ENCODE results near the gene ANKRD17.

ANKRD17 gene

GRCh38 chr4:73172161-73172560 lies 86.4 kb downstream of the ANKRD17 start:
- Histone ChIP-seq H3K27ac (no peak overlapping the region), H3K4me3 (ENCODE audit: low read depth, low read length) (no peak overlapping the region), H3K27me3 (replicated peaks) (no peaks in the 10 kb centered on the region), H3K36me3 (replicated peaks) (peaks cover 26% of the 10 kb centered on the region)
- no peak for TF ChIP-seq CTCF (IDR thresholded peaks at IDR 0.05; ENCODE audit: low read depth, low read length, missing control alignments)
- no peak for DNase-seq
- in situ Hi-C loops (cut with HindIII; ENCODE audit: low pct_ligation_motif_present, low sequenced_read_pairs), result no loop called here

- Histone ChIP-seq H3K36me3 (replicated peaks) (peaks cover 26% of the 10 kb centered on the region), H3K27me3 (replicated peaks) (no peaks in the 10 kb centered on the region), H3K27ac (no peak overlapping the region), H3K4me3 (ENCODE audit: low read depth, low read length) (no peak overlapping the region)
- no peak for TF ChIP-seq CTCF (IDR thresholded peaks at IDR 0.05; ENCODE audit: low read depth, low read length, missing control alignments)
- in situ Hi-C loops (cut with HindIII; ENCODE audit: low pct_ligation_motif_present, low sequenced_read_pairs), result no loop called here
- DNase-seq, result no peak
Measured at GRCh38 chr4:73170518-73171198, 87.9 kb downstream of the ANKRD17 start.

GRCh38 chr4:73166212-73166611 lies 92.4 kb downstream of the ANKRD17 start:
- H3K27ac ChIP-seq, result no peak overlapping the region
- no peak for TF ChIP-seq CTCF (IDR thresholded peaks at IDR 0.05; ENCODE audit: low read depth, low read length, missing control alignments)
- H3K36me3 ChIP-seq (replicated peaks), result peaks cover 28% of the 10 kb centered on the region
- in situ Hi-C loops (cut with HindIII; ENCODE audit: low pct_ligation_motif_present, low sequenced_read_pairs), result no loop called here
- no peak overlapping the region for H3K4me3 ChIP-seq (ENCODE audit: low read depth, low read length)
- DNase-seq, result no peak
- no peaks in the 10 kb centered on the region for H3K27me3 ChIP-seq (replicated peaks)

- Histone ChIP-seq H3K4me3 (ENCODE audit: low read depth, low read length) (no peak overlapping the region), H3K27me3 (replicated peaks) (no peaks in the 10 kb centered on the region), H3K36me3 (replicated peaks) (peaks cover 15% of the 10 kb centered on the region), H3K27ac (no peak overlapping the region)
- in situ Hi-C loops (cut with HindIII; ENCODE audit: low pct_ligation_motif_present, low sequenced_read_pairs), result no loop called here
- TF ChIP-seq CTCF (IDR thresholded peaks at IDR 0.05; ENCODE audit: low read depth, low read length, missing control alignments), result no peak
- DNase-seq, result no peak
Measured at GRCh38 chr4:73161527-73162185, 96.9 kb downstream of the ANKRD17 start.

GRCh38 chr4:73156394-73156793 lies 102.2 kb downstream of the ANKRD17 start:
- Histone ChIP-seq H3K27ac (no peak overlapping the region), H3K27me3 (replicated peaks) (no peaks in the 10 kb centered on the region), H3K4me3 (ENCODE audit: low read depth, low read length) (no peak overlapping the region), H3K36me3 (replicated peaks) (peaks cover 19% of the 10 kb centered on the region)
- no peak for DNase-seq
- no peak for TF ChIP-seq CTCF (IDR thresholded peaks at IDR 0.05; ENCODE audit: low read depth, low read length, missing control alignments)
- in situ Hi-C loops (cut with HindIII; ENCODE audit: low pct_ligation_motif_present, low sequenced_read_pairs), result no loop called here
